HepG2 (cell line): ENCODE measurements around the gene OTOP2. TPM values are rescaled to one million over a fixed set of nuclear protein-coding genes. Genes with fewer than 3 reads are reported as not detected.

Experiments
- ATF7-NPFF ChIP-seq: sonication (generic); formaldehyde crosslinking; IDR thresholded peaks from 2 replicates; pipeline ENCODE4 v1.8.1; 2023; ENCODE audit warnings: mild to moderate bottlenecking, low read depth, missing genetic modification reagents, moderate library complexity
- CENPX ChIP-seq: sonication (generic); formaldehyde crosslinking; IDR thresholded peaks from 2 replicates; pipeline ENCODE4 v1.9.0; 2021; ENCODE audit warnings: mild to moderate bottlenecking, missing genetic modification reagents, moderate library complexity
- DMAP1 ChIP-seq: IDR thresholded peaks from 2 replicates; pipeline ENCODE4 v1.6.1; 2016
- ETV6 ChIP-seq: sonication (generic); formaldehyde crosslinking; conservative IDR thresholded peaks from 2 replicates; pipeline ENCODE4 v1.4.0; 2020; ENCODE audit warnings: missing genetic modification reagents
- FUBP1 ChIP-seq: sonication (generic); formaldehyde crosslinking; IDR thresholded peaks from 2 replicates; pipeline ENCODE4 v1.5.1; 2020; ENCODE audit warnings: missing genetic modification reagents, mild to moderate bottlenecking, borderline replicate concordance
- GTF3A ChIP-seq: sonication (generic); formaldehyde crosslinking; conservative IDR thresholded peaks from 2 replicates; pipeline ENCODE4 v1.4.0; 2020; ENCODE audit warnings: mild to moderate bottlenecking, missing genetic modification reagents
- KAT2B ChIP-seq: fragments of 150-350 bp; IDR thresholded peaks from 2 replicates; pipeline ENCODE4 v1.6.1; 2014; ENCODE audit warnings: low read depth, low read length, borderline replicate concordance
- MEIS1 ChIP-seq: sonication (generic); formaldehyde crosslinking; IDR thresholded peaks from 2 replicates; pipeline ENCODE4 v1.9.0; 2021; ENCODE audit warnings: mild to moderate bottlenecking, missing genetic modification reagents, moderate library complexity, borderline replicate concordance
- MIER2 ChIP-seq: IDR thresholded peaks from 2 replicates; pipeline ENCODE4 v1.6.1; 2016; ENCODE audit warnings: missing biosample characterization, missing genetic modification reagents
- MXD4 ChIP-seq: IDR thresholded peaks from 2 replicates; pipeline ENCODE4 v1.6.1; 2016; ENCODE audit warnings: mild to moderate bottlenecking, missing biosample characterization, missing genetic modification reagents
- NR3C1 ChIP-seq: sonication (generic); formaldehyde crosslinking; IDR thresholded peaks from 2 replicates; pipeline ENCODE4 v1.4.0; 2020; ENCODE audit warnings: missing genetic modification reagents
- PBX3 ChIP-seq: sonication (generic); formaldehyde crosslinking; IDR thresholded peaks from 2 replicates; pipeline ENCODE4 v1.8.1; 2023; ENCODE audit warnings: missing genetic modification reagents, inconsistent platforms, borderline replicate concordance
- TAF15 ChIP-seq: fragments of 200-400 bp; formaldehyde crosslinking; IDR thresholded peaks from one replicate; pipeline ENCODE4 v1.6.1; 2018; ENCODE audit warnings: mild to moderate bottlenecking, low read depth, low read length; ENCODE audit not compliant: poor library complexity, severe bottlenecking
- THYN1 ChIP-seq: sonication (generic); formaldehyde crosslinking; IDR thresholded peaks from 2 replicates; pipeline ENCODE4 v1.8.1; 2023; ENCODE audit warnings: low read depth, mild to moderate bottlenecking, moderate library complexity, missing genetic modification reagents, borderline replicate concordance
- YEATS4 ChIP-seq: sonication (generic); formaldehyde crosslinking; IDR thresholded peaks from 2 replicates; pipeline ENCODE4 v1.4.0; 2020; ENCODE audit warnings: missing genetic modification reagents, borderline replicate concordance
- ZNF124 ChIP-seq: sonication (generic); formaldehyde crosslinking; IDR thresholded peaks from 2 replicates; pipeline ENCODE4 v1.4.0; 2020; ENCODE audit warnings: missing genetic modification reagents
- ZNF224 ChIP-seq: sonication (generic); formaldehyde crosslinking; IDR thresholded peaks from 2 replicates; pipeline ENCODE4 v1.5.0; 2020; ENCODE audit warnings: mild to moderate bottlenecking, missing genetic modification reagents
- ZNF24 ChIP-seq: fragments of 450-650 bp; IDR thresholded peaks from 2 replicates; pipeline ENCODE4 v1.6.1; 2017; ENCODE audit warnings: antibody characterized with exemption, mild to moderate bottlenecking
- ZNF33B ChIP-seq: sonication (generic); formaldehyde crosslinking; IDR thresholded peaks from 2 replicates; pipeline ENCODE4 v1.5.1; 2020; ENCODE audit warnings: mild to moderate bottlenecking, missing genetic modification reagents
- polyA plus RNA-seq, 8 experiments: library from polyadenylated mRNA; depleted of rRNA in 3 of 8; stranded (reverse) in 7 of 8; unstranded in 1 of 8; fragments of >200 nt; fragmentation: Illumina TruSeq in 4 of 8; extraction: Trizol in 4 of 8; gene quantifications; 2 replicates each; pipeline versions ENCODE4 v1.2.1 to v1.2.3, GENCODE V29; 2011 to 2016; ENCODE audit warnings: low read depth in 4 of 8, missing spikeins in 1 of 8, mixed read lengths in 1 of 8; ENCODE audit not compliant: insufficient read depth in 1 of 8
- total RNA-seq, 5 experiments: library from RNA; depleted of rRNA; stranded (reverse); fragments of >200 nt; fragmentation: Illumina TruSeq; extraction: Trizol; gene quantifications; 2 replicates each; pipeline ENCODE4 v1.2.3, GENCODE V29; 2016; ENCODE audit warnings: low read depth in 1 of 5
- TF ChIP-seq, protein P1 (sequence below): sonication (generic); formaldehyde crosslinking; IDR thresholded peaks from 2 replicates; pipeline ENCODE4 v1.5.0; 2020; ENCODE audit warnings: missing genetic modification reagents
- TF ChIP-seq, protein P2 (sequence below): sonication (generic); formaldehyde crosslinking; IDR thresholded peaks from 2 replicates; pipeline ENCODE4 v1.4.0; 2020; ENCODE audit warnings: missing genetic modification reagents
- TF ChIP-seq, protein P3 (sequence below): sonication (generic); formaldehyde crosslinking; IDR thresholded peaks from 2 replicates; pipeline ENCODE4 v1.9.0; 2022; ENCODE audit warnings: missing genetic modification reagents, mild to moderate bottlenecking, borderline replicate concordance

Gene OTOP2
- total and polyA plus RNA-seq, 2 of the 13 experiments (the other 11 are each of a cell fraction or from before 2014, with no cell fraction given): not detected

DNA sequence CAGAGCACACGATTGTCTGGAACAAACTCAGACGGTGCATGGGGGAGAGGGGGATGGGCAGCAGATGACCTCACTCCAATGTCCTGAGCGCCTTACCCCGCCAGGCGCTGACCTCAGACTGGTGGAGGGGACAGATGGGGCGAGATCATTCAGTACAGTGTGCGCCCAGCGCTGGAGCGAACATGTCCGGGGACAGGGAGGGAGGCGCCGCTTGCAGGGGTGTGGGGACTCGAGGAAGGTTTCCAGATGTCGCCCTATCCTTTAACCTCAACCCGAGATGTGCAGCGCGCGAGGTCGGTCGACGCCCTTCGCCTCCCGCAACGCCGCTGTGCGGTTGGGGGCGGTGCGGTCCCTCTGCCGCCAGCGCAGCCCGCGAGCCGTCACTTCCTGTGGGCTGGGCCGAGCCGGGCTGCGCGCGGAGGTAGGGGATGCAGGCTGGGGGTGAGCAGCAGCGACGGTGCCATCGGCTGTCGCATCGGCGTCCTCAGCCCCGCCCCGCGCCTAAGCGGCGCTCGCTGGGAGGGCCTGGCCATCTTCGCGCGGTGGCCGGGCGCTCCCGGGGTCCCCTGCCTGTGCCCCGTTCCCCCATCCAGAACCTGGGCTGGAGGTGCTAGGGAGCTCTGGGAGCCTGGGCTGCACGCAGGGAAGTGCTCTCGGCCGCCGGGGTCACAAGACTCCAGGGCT is 58.0 kb downstream of the OTOP2 start (continued):
- TF ChIP-seq, protein P1, sequence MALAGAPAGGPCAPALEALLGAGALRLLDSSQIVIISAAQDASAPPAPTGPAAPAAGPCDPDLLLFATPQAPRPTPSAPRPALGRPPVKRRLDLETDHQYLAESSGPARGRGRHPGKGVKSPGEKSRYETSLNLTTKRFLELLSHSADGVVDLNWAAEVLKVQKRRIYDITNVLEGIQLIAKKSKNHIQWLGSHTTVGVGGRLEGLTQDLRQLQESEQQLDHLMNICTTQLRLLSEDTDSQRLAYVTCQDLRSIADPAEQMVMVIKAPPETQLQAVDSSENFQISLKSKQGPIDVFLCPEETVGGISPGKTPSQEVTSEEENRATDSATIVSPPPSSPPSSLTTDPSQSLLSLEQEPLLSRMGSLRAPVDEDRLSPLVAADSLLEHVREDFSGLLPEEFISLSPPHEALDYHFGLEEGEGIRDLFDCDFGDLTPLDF (CRISPR knock-in tag): peak; percentile 89
- peak; percentile 93; the same call in 1 of the 2 replicates for TF ChIP-seq ZNF224 (CRISPR knock-in tag)
- peak; percentile 91 for TF ChIP-seq DMAP1 (CRISPR knock-in tag)
- TF ChIP-seq MIER2 (CRISPR knock-in tag): no peak
- peak; percentile 77 for TF ChIP-seq TAF15
- TF ChIP-seq KAT2B: no peak
- TF ChIP-seq CENPX (CRISPR knock-in tag): no peak
- 0 out of 2 replicates have a peak, but pooled peaks have one; percentile 16 for TF ChIP-seq GTF3A (CRISPR knock-in tag)
- peak; percentile 57; the same call in 1 of the 2 replicates for TF ChIP-seq ETV6 (CRISPR knock-in tag)
- TF ChIP-seq FUBP1 (CRISPR knock-in tag): peak; percentile 94; the same call in 1 of the 2 replicates
- TF ChIP-seq ZNF24: no peak
- TF ChIP-seq, protein P2, sequence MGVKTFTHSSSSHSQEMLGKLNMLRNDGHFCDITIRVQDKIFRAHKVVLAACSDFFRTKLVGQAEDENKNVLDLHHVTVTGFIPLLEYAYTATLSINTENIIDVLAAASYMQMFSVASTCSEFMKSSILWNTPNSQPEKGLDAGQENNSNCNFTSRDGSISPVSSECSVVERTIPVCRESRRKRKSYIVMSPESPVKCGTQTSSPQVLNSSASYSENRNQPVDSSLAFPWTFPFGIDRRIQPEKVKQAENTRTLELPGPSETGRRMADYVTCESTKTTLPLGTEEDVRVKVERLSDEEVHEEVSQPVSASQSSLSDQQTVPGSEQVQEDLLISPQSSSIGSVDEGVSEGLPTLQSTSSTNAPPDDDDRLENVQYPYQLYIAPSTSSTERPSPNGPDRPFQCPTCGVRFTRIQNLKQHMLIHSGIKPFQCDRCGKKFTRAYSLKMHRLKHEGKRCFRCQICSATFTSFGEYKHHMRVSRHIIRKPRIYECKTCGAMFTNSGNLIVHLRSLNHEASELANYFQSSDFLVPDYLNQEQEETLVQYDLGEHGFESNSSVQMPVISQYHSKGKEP (CRISPR knock-in tag): no peak; the same call in 1 of the 2 replicates
- TF ChIP-seq, protein P3, sequence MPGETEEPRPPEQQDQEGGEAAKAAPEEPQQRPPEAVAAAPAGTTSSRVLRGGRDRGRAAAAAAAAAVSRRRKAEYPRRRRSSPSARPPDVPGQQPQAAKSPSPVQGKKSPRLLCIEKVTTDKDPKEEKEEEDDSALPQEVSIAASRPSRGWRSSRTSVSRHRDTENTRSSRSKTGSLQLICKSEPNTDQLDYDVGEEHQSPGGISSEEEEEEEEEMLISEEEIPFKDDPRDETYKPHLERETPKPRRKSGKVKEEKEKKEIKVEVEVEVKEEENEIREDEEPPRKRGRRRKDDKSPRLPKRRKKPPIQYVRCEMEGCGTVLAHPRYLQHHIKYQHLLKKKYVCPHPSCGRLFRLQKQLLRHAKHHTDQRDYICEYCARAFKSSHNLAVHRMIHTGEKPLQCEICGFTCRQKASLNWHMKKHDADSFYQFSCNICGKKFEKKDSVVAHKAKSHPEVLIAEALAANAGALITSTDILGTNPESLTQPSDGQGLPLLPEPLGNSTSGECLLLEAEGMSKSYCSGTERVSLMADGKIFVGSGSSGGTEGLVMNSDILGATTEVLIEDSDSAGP (CRISPR knock-in tag): peak; percentile 98
- no peak for TF ChIP-seq NR3C1 (CRISPR knock-in tag)
- TF ChIP-seq THYN1 (CRISPR knock-in tag): 0 out of 2 replicates have a peak, but pooled peaks have one; percentile 83
- peak; percentile 80; the same call in 1 of the 2 replicates for TF ChIP-seq MXD4
- TF ChIP-seq PBX3 (CRISPR knock-in tag): 0 out of 2 replicates have a peak, but pooled peaks have one; percentile 53
- peak; percentile 93 for TF ChIP-seq ATF7-NPFF (CRISPR knock-in tag)
- peak; percentile 76 for TF ChIP-seq MEIS1 (CRISPR knock-in tag)
- TF ChIP-seq YEATS4 (CRISPR knock-in tag): peak; percentile 86
- peak; percentile 50 for TF ChIP-seq ZNF124 (CRISPR knock-in tag)
- TF ChIP-seq ZNF33B (CRISPR knock-in tag): peak; percentile 91; the same call in 1 of the 2 replicates
